Stimulated activated CD8-positive, alpha-beta memory T cell treated with anti-CD3 and anti-CD28 coated beads, Interleukin-4, amount 100 ng/mL, for 48 hours (primary cell): ENCODE measurements around the gene ZNF804B.

Source experiments
- DNase-seq: peaks from one replicate; pipeline ENCODE4 v3.0.0-alpha.2; 2020

ZNF804B gene

DNA sequence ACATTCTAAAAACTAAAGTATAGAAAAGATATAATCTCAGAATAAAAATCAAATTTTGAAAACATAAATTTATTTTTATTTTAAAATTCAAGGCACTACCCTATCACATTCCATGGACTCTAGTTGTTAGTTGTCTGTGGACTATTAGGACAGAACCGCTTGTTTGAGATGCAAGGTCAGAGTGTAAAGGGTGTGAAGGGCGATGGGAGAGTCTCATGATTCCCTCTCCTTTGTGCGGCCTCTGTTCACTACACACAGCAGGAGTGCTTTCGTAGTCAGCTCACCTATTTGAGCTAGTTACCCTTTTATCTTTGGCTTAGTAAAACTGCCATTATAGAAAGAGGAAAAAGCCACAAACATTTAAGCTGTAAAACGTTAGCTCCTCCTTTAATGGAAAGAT lies 225.8 kb downstream of the ZNF804B start:
- DNase-seq = no peak

DNA sequence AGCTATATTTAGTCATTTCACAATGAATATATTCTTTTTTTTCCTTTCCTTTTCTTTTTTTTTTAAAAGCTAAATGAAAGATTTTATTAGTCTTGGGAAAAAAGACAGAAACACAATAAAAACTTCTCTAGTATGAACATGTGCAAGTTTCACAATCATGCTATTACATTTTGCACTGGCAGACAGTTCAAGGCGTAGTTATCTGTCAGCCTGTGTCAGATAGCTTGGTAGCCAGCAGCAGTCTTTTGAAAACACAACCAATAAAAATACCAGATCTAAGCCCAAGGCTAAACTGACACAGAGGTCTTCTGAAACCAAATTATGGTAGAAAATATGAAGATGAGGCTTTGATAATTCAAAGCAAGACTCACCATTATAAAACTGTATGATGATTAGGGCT lies 241.8 kb downstream of the ZNF804B start:
- DNase-seq = no peak

DNA sequence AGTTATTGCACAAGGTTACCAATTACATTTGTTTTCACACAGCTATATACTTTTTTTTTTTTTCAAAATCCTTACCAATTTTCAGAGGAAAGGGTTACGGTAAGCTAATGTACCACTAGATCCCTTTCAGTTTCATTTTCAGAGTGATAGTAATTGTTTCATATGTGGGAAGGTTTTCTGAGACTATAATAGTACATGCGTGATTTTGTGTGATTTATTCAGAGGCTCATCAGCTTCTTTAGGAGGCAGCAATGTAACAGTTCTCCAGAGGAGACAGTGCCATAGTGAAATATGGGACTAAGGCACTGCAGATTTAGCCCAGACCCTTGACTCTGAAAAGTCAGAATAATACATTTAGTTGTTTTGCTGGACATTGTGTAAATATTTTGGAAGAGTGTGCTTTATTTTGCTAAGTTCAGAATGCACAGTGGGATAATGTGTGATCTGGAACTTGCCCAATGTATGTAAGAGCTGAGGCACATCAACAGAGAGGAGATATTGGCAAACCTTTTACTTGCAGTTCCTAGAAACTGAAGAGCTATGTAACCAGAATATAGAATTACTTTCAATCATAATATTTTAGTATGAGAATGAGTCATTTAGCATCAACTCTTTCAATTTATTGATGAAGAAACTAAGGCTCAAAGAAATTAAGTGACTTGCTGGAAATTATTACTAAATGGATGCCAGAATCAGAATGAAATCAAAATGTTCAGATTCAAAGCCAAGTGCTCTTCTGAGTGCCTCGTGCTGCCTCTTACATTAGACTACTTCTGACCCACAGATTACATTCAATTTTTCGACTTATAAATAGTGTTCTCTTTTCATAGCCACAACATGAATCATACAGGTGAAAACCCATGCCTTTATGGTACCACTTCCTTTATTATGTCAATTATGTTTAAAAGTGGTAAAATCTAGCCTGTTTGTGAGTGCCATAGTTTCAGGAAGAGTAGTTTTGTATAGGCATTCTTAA lies 243.8 kb downstream of the ZNF804B start:
- DNase-seq = no peak

DNA sequence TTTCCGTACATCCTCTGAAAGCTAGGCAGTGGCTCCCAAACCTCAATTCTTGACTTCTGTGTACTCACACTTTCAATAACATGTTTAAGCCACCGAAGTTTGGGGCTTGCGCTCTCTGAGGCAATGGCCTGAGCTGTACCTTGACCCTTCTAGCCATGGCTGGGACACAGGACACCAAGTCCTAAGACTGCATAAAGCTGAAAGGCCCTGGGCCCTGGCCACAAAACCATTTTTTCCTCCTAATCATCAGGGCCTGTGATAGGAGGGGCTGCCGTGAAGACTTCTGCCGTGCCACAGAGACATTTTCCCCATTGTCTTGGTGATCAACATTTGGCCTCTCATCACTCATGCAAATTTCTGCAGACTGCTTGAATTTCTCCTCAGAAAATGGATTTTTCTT lies 252.5 kb downstream of the ZNF804B start:
- DNase-seq = no peak

DNA sequence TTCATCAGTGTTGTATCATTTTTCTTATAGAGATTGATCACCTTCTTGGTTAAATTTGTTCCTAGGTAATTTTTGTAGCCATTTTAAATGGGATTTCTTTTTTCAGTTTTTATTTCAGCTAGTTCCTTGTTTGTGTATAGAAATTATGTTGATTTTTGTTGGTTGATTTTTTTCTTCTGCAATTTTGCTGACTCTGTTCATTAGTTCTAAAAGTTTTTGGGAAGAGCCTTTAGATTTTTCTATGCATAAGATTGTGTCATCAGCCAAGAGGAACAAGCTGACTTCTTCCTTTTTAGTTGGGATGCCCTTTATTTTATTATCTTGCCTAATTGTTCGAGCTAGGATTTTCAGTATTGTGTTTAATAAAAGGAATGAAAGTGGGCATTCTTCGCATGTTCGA lies 258.2 kb downstream of the ZNF804B start:
- DNase-seq = no peak

DNA sequence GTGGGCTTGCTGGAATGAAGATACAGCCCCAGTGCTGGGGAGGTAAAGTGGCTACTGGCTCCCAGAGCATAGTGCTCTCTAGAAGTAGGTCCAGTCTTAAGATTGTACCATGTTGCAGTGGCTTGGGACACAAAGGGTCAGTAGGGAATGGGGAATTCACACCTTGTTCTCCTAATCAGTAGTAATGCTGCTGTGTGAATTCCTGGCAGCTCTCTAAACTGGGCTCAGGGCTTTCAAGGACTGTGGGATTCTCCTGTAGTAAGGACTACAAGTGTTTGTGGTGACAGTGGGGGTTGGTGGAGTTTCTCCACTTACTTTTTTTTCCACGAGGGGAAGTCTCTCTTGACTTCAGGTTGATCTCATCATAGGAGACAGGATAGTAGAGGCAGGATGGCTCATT lies 262.2 kb downstream of the ZNF804B start:
- no peak for DNase-seq

DNA sequence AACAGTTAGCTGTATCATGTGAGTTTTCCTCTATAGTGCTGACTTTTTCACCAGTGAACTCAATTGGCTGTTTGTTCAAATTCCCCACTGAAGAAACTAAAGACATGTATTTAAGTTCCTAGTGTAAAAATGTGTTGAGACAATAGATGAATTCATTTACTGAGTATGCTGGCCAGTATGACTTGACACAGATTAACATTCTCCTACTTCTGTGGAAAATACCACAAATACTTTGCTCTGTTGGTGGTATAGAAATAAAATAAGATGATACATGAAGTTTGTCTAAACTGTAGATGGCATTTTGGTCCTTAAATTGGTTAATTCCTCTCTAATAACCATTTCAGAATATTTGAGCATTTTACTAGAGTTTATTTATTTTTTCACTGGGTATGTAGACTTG lies 263.7 kb downstream of the ZNF804B start:
- no peak for DNase-seq

DNA sequence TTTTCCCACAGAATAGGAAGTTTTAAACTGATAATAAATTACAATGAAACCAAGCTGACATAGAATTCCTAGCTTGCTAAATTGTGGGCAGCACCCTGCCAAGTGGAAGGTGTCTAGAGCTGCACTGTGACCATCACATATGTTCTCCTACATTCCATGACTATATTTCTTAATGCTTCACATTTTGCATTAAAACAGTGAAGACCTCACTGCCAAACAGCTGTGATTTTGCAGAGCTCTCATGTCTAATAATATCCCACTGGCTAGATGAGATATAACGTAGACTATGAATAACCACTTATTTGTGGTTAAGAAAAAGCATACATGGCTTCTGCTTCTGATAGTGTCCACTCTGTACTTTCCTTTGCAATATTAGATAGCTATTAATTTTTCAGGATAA lies 264.4 kb downstream of the ZNF804B start:
- no peak for DNase-seq

DNA sequence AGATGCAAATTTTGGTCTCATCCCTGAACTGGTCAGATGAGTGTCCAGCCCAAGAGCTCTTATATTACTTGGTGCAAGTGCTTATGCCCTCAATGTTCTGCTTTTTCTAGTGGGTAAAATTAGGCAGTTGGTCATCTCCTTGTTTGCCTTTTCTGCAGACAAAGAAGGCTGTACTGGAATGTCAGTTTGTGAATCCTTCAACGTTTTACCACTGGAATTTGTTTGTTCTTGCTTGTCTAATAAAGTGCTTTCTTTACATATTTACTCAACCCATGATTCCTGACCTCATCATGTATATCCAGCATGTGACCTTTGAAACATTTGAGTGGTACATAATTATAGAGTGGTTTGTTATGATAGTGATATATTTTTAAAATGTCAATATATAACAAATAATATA lies 268.3 kb downstream of the ZNF804B start:
- DNase-seq = no peak

DNA sequence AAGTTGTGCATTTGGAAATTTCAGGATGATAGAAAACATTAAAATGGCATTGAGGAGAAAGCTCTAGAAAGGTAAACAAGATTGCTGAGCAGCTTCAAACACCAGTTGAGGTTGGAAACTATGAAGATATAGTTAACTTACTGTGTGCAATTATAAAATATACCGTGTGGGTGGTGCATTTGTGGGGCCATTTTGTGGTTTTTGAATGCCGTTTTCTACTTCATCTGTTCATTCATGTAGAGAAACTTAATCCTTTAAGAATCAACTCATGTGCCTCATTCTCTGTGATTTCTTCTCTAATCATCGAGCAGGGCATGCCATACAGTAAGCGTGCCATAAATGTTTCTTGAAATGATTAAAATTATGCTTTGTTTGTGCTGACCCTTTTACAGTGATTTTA lies 268.8 kb downstream of the ZNF804B start:
- DNase-seq = no peak

DNA sequence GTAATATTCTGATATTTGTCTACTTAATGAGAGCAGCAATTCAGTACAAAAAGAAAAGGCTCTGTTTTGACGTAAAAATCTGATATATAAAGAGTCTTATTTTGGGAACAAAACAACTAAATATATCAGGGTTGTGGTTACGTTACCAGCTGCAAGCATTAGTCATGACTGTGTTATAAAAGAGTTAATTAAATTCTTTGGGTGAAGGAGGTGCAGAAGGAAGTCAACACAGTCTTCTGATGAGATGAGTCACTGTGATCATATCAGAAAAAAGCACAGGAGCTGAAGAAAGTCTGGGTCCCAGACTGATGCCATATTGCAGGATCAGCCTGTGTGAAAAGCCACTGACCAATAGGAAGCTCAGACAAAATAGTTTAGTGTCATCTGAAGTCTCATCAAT lies 270.4 kb downstream of the ZNF804B start:
- DNase-seq = no peak

DNA sequence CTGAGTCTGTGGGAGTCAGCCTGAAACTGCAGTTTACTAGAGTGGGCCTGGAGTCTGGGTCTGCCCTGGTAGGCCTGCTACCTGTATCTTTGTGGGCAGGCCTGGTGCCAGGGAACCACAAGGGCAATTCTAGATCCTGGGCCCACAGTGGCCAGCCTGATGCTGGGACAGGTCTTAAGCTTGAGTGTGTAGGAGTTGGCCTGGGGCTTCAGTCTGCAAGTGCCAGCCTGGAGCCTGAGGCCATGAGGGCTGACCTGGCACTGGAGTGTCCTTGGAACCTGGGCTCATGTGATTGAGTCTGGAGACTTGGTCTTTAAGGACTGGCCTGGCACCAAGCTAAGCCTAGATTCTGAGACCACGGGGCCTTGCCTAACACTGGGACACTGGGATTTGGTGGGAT lies 281.7 kb downstream of the ZNF804B start:
- DNase-seq = no peak

DNA sequence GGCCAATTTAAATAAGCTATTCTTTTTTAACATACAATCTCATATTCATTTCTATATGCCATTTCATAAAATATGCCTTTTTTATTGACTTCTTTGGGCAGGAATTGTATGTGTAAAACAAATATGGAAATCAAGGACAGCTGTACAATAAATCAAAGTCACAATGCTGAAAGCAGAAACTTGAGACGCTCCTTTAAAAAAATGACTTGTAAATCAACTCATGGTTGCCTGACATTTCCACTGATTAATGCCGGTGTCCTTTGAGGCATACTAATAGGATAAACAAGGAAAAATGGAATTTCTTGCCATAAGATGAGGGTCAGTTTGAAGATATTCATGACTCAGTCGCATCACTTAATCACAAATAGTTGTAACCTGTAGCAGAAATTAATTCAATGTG lies 283.4 kb downstream of the ZNF804B start:
- no peak for DNase-seq

DNA sequence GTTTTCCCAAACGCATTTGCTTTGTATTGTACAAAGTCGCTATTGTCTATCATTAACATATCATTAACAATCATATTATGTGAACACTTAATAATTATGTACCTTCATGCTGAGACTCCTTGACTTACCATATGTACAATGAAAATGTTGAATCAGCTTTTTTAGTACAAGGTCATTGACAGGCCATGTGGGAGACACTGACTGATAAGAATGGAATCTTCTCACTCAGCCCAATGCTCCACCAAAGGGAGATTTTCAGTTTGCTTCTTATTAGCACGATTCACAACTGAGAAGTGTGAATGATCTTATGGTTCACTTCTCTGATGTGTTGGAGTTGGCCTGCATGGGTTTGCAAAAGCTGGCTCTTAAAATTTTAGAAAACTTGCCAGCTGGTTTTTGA lies 289.5 kb downstream of the ZNF804B start:
- DNase-seq = no peak

DNA sequence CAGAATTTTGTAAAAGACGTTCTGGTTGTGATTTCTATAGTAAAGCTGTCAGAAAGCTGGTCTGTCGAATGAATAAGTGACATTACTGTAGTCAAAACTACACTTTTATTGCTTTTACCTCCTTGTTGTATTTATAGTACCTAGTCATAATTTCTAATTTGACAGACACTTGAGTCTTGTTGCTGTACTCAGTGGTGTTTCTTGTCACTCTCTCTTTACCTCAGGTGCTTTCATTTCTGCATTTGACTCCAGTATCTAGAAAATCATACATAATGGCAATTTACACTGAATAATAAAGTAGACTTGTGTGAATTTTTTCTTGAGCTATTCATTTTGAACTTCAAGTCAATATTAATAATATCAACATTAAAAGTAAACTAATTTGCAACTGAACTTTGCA lies 293.6 kb downstream of the ZNF804B start:
- no peak for DNase-seq

DNA sequence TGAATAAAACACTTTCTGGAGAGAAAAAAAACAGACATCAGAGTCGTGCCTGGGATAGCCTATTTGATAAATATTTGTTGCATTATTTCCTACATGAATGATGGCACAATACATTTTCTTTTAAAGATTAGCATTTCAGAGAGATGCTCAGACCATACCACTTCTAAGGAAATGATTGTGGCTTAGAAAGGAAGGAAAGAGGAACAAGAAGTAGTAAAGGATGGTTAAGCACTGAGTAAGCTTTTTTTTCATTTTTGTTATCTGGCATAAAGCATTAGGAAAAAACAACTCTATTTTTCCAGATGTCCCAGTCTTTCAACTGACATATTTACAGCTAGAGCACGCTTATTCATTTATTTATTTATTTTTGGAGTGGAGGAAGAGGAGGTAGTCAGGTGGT lies 294.9 kb downstream of the ZNF804B start:
- no peak for DNase-seq

DNA sequence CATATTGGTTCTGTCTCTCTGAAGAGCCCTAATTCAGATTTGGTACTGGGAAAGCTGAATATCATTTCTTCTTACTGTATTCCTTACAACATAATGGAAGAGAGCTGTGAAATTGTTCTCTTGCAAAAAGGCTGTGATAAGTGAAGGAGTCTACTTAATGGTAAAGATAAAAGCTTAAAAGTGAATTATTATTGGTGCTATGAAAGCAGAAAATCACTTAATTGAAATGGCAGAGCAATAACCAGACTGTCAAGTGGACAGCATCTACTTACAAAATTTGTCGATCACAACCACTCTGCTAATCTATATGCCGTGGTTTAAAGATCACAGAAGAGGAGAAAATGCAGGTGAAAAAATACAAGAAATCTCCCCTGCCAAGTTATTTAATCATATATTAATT lies 300.7 kb downstream of the ZNF804B start:
- DNase-seq = no peak

DNA sequence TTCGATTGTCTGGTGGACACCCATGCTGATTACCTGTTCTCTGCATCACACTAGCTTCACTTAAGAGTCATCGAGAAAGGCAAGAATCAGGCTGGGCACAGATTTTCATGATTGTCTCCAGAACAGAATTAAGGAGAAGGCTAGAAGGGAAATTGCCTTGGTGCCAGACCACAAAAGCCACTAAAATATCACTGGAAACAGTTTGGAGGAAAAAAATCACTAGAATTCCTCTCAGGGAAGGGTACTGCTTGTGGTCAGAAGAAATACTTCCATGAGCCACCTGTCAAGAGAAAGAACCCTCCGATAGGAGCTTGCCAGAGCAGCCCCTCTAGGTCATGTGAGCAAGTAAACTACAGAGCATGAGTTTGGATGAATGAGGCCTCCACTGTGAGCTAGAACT lies 305.3 kb downstream of the ZNF804B start:
- DNase-seq = no peak

DNA sequence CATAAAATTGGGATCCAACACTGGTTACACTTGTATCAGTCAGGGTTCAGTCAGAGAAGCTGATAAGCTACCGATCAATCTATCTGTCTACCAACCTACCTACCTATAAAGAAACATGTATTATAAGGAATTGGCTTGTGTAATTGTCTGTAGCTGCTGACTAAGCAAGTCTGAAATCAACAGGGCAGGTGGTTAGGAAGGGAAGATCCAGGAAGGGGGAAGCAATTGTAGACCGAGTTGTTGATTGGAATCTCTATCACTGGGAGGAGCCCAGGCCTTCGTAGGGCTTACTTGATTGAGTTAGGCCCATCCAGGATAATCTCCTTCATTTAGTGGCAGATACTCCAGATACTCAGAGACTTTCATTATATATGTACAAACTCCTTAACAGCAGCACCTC lies 307.5 kb downstream of the ZNF804B start:
- no peak for DNase-seq

DNA sequence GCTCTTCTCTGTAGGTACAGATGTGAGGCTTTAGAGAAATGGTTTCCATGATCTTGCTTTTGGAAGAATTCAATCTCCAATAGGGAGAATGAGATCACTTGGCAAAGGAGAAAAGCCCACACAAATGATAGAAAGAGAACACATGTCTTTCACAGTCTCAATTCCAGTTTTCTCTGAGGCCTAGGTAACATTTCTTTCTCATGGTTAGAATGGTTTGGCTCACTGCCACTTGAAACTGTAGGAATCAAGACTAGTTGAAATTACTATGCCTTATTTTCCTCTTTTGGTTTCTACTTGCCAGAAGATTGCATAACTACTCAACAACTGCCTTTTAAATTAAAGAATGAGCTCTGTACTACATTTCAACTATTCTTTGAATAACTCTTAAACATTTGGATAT lies 312.6 kb downstream of the ZNF804B start:
- DNase-seq = no peak

DNA sequence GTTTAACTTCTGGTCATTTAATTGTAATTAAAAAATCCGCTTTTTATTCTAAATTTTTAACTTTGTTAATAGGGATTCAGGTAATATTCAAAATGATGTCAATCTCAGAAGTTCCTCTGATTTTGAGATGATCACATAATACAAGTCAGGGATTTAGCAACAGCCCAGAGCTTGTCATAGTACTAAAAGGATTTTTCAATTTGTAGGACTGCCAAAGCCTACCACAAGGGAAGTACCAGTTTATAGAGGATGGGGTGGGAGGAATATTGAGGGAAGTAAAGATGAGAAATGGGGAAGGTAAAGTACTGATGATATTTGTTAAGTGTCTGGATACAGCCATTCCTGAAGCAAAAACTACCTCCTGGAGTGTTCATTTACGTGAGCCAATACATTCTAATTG lies 314.3 kb downstream of the ZNF804B start:
- DNase-seq = no peak

DNA sequence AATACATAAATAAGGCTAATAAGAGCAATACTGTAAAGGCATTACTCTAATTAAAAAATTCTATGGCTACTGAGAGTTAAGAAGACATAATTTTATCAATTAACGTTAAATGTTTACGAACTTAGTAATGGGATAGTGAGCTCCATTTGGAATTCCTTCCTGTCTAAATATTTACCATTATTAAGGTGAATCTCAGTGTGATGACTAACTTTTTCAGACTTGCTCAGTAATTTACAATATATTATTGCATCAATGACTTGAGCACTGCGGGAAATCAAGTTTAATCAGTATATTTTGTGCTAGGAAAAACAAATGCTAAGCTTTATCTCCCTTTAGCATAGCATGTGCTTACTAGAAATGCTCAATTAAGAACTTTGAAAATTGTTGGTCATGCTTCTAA lies 318.5 kb downstream of the ZNF804B start:
- DNase-seq = no peak

DNA sequence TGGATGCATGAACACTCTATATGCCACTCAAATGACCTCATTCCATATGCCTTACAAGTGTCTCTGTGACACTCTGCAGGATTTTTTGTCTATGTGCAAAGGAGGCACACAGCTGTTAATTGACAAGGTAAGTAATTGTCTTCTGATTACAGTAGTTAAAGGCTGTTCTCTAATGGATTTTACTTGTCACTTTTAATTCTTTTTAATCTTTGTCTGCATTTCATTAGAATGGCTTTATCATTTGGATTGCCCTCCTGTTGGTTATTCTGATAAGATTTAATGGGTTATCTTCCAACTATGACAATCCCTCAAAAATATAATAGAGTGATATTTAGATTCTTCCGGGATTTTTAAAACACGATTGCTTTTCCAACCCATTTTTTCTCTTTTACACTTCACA lies 326.1 kb downstream of the ZNF804B start:
- no peak for DNase-seq

DNA sequence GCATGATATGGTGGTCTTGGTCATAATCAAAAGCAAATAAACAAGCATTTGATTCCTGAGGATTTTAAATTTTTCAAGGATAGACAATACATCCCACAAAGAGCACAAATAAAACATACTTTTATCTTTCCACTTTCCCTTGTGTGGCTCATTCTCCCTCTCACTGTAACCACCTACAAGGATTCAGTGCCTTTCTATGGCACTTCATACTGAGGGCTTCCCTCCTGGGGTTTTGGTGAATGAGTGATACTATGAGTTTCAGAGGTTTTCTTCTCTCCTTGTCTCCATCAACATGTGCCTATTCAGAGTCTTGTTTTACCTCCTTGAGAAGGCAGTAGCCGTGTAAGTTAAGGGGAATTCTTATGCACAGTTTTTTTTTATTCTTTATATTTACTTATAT lies 332.1 kb downstream of the ZNF804B start:
- no peak for DNase-seq

DNA sequence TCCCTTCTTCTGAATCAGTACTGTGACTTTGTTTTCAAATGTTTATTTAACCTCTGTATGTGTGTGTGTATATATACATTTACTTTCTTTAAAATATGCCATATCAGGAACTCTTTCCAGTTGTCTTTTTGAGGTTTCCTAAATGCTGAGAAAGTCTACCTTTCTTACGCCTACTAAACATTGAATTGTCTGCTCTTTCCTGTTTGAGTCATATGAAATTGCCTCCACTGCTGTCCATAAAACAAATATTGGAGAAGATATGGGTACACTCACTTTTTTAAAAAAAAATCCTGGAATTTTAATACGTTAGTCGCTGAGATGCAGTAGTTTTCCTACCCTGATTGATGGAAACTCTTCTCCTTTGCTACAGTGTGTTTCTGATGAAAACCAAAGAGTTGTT lies 334.8 kb downstream of the ZNF804B start:
- DNase-seq = no peak
